GM18873 (cell line): ENCODE results near the gene LOC128125822.

Source experiments
- ATAC-seq: cut with Tn5 transposase; IDR thresholded peaks from one replicate; pipeline ENCODE4 v1.9.1; 2021; ENCODE audit warnings: mild to moderate bottlenecking, moderate library complexity, moderate number of reproducible peaks; ENCODE audit not compliant: unreplicated experiment, low FRiP score

The LOC128125822 gene

GRCh38 chr6:63554782-63555181 is 17.5 kb upstream of the LOC128125822 start:
- no peak for ATAC-seq

- ATAC-seq = no peak
Observed at GRCh38 chr6:63556369-63556768, 15.9 kb upstream of the LOC128125822 start.

GRCh38 chr6:63558278-63558677 is 14.0 kb upstream of the LOC128125822 start:
- ATAC-seq = peak; percentile 73

GRCh38 chr6:63560801-63561287 is 11.4 kb upstream of the LOC128125822 start:
- ATAC-seq = no peak

GRCh38 chr6:63561288-63561687 is 11.0 kb upstream of the LOC128125822 start:
- no peak for ATAC-seq

GRCh38 chr6:63563235-63563634 is 9.0 kb upstream of the LOC128125822 start:
- ATAC-seq = no peak

- ATAC-seq = no peak
Observed at GRCh38 chr6:63565058-63565726, 7.1 kb upstream of the LOC128125822 start.

- ATAC-seq = no peak
Observed at GRCh38 chr6:63565727-63566596, 6.3 kb upstream of the LOC128125822 start.

GRCh38 chr6:63567966-63568365 is 4.3 kb upstream of the LOC128125822 start:
- no peak for ATAC-seq

GRCh38 chr6:63571361-63572043 is 778 bp upstream of the LOC128125822 start:
- ATAC-seq = no peak

- ATAC-seq = peak; percentile 0
Observed at GRCh38 chr6:63572747-63573075, 431 bp downstream of the LOC128125822 start.

GRCh38 chr6:63573076-63573898 is 1.0 kb downstream of the LOC128125822 start:
- ATAC-seq = peak; percentile 38

- no peak for ATAC-seq
Observed at GRCh38 chr6:63573899-63574553, 1.7 kb downstream of the LOC128125822 start.

- no peak for ATAC-seq
Observed at GRCh38 chr6:63574554-63574900, 2.2 kb downstream of the LOC128125822 start.

GRCh38 chr6:63576147-63576772 is 4.0 kb downstream of the LOC128125822 start:
- ATAC-seq = no peak

- no peak for ATAC-seq
Observed at GRCh38 chr6:63576985-63577712, 4.9 kb downstream of the LOC128125822 start.

- ATAC-seq = no peak
Observed at GRCh38 chr6:63578757-63579156, 6.5 kb downstream of the LOC128125822 start.

- ATAC-seq = no peak
Observed at GRCh38 chr6:63579937-63580703, 7.8 kb downstream of the LOC128125822 start.
